SK-N-SH (cell line): Measurements from ENCODE around the gene CLPTM1L. TPM values are rescaled to one million over a fixed set of nuclear protein-coding genes. Genes with fewer than 3 reads are reported as not detected.

Source experiments
- CTCF ChIA-PET: fragments of 300-600, 350-600 bp; formaldehyde crosslinking; extraction: SDS; loops from one replicate; lab custom pipeline; 2021; lab: Yijun Ruan, JAX
- POLR2A ChIA-PET: fragments of 350-600 bp; sonication (Branson Sonifier 250); formaldehyde crosslinking; extraction: SDS; loops from one replicate; lab custom pipeline; 2020; ENCODE audit warnings: antibody characterized with exemption, inconsistent platforms; lab: Yijun Ruan, JAX
- DNase-seq: peaks from one replicate; pipeline ENCODE4 v3.0.0; 2012
- H2AFZ ChIP-seq: fragments of 200-600 bp; sonication (generic); 2 replicates; pipeline ENCODE4 v1.8.1; 2016; ENCODE audit warnings: antibody characterized with exemption, mild to moderate bottlenecking, low read depth
- H3F3A ChIP-seq: fragments of 200-600 bp; sonication (generic); replicated peaks from 2 replicates; pipeline ENCODE3; 2016; ENCODE audit warnings: antibody characterized with exemption, mild to moderate bottlenecking; ENCODE audit not compliant: insufficient read depth
- H3K27ac ChIP-seq, 2 experiments: fragments of 200-500 bp in 1 of 2; fragments of 200-600 bp in 1 of 2; sonication (Bioruptor generic) in 1 of 2; sonication (generic), shearing (Covaris generic) in 1 of 2; 2 replicates each; pipeline versions ENCODE4 v1.5.1 to v1.6.1; 2014 to 2016; ENCODE audit warnings: low read depth in 2 of 2, inconsistent platforms in 1 of 2, low read length in 1 of 2, mild to moderate bottlenecking in 1 of 2, mixed read lengths in 1 of 2
- H3K27me3 ChIP-seq: fragments of 200-600 bp; sonication (generic), shearing (Covaris generic); 2 replicates; pipeline ENCODE4 v1.6.1; 2016; ENCODE audit warnings: mixed run types; ENCODE audit not compliant: insufficient read depth
- H3K36me3 ChIP-seq, 2 experiments: fragments of 200-500 bp in 1 of 2; fragments of 200-600 bp in 1 of 2; sonication (Bioruptor generic) in 1 of 2; sonication (generic) in 1 of 2; replicated peaks in 1 of 2; 2 replicates each; pipeline versions ENCODE3 to v1.5.1; 2014 to 2016; ENCODE audit warnings: low read length in 1 of 2, mild to moderate bottlenecking in 1 of 2; ENCODE audit not compliant: insufficient read depth in 2 of 2, control insufficient read depth in 1 of 2
- H3K4me1 ChIP-seq, 2 experiments: fragments of 200-500 bp in 1 of 2; fragments of 200-600 bp in 1 of 2; sonication (Bioruptor generic) in 1 of 2; sonication (generic), shearing (Covaris generic) in 1 of 2; 2 replicates each; pipeline versions ENCODE4 v1.5.1 to v1.6.1; 2014 to 2016; ENCODE audit warnings: low read depth in 1 of 2, low read length in 1 of 2, mixed run types in 1 of 2; ENCODE audit not compliant: insufficient read depth in 2 of 2, control insufficient read depth in 1 of 2
- H3K4me2 ChIP-seq: fragments of 200-600 bp; sonication (generic), shearing (Covaris generic); 2 replicates; pipeline ENCODE4 v1.6.1; 2017; ENCODE audit warnings: mixed run types
- H3K4me3 ChIP-seq, 2 experiments: fragments of 200-500 bp in 1 of 2; fragments of 200-600 bp in 1 of 2; sonication (Bioruptor generic) in 1 of 2; sonication (generic), shearing (Covaris generic) in 1 of 2; 2 replicates each; pipeline versions ENCODE4 v1.5.1 to v1.8.1; 2014 to 2016; ENCODE audit warnings: low read depth in 2 of 2, inconsistent platforms in 1 of 2, low read length in 1 of 2, mild to moderate bottlenecking in 1 of 2, mixed read lengths in 1 of 2, moderate library complexity in 1 of 2
- H3K79me2 ChIP-seq: fragments of 200-600 bp; sonication (generic); 2 replicates; pipeline ENCODE4 v1.8.1; 2017; ENCODE audit warnings: mild to moderate bottlenecking; ENCODE audit not compliant: insufficient read depth
- H3K9ac ChIP-seq: fragments of 200-600 bp; sonication (generic); 2 replicates; pipeline ENCODE4 v1.6.1; 2017; ENCODE audit warnings: mixed run types
- H3K9me2 ChIP-seq: fragments of 200-600 bp; sonication (generic); 2 replicates; pipeline ENCODE4 v1.6.1; 2017; ENCODE audit warnings: mixed run types
- H3K9me3 ChIP-seq: fragments of 200-600 bp; sonication (generic); 2 replicates; pipeline ENCODE4 v1.6.1; 2017; ENCODE audit warnings: mixed run types, mild to moderate bottlenecking, moderate library complexity
- H4K20me1 ChIP-seq: fragments of 200-600 bp; sonication (generic); 2 replicates; pipeline ENCODE4 v1.6.1; 2017; ENCODE audit warnings: mild to moderate bottlenecking, mixed run types; ENCODE audit not compliant: insufficient read depth
- CHD2 ChIP-seq: fragments of 150-350 bp; IDR thresholded peaks from 2 replicates; pipeline ENCODE4 v1.6.1; 2018; ENCODE audit warnings: low read length; ENCODE audit not compliant: partially characterized antibody
- CTCF ChIP-seq: fragments of 200-600 bp; sonication (generic); IDR thresholded peaks from 2 replicates; pipeline ENCODE4 v1.6.1; 2017; ENCODE audit warnings: antibody characterized with exemption, mild to moderate bottlenecking, moderate library complexity
- FOSL2 ChIP-seq: IDR thresholded peaks from 2 replicates; pipeline ENCODE4 v1.4.0; 2012; ENCODE audit warnings: low read depth, mild to moderate bottlenecking, moderate library complexity, borderline replicate concordance
- FOXJ3 ChIP-seq: sonication (generic); formaldehyde crosslinking; IDR thresholded peaks from 2 replicates; pipeline ENCODE4 v1.5.1; 2020; ENCODE audit warnings: mild to moderate bottlenecking, missing genetic modification reagents
- FOXM1 ChIP-seq: IDR thresholded peaks from 2 replicates; pipeline ENCODE4 v1.4.0; 2012; ENCODE audit warnings: low read depth, mild to moderate bottlenecking
- GATA2 ChIP-seq: sonication (generic); formaldehyde crosslinking; IDR thresholded peaks from 2 replicates; pipeline ENCODE4 v1.5.0; 2020; ENCODE audit warnings: mild to moderate bottlenecking, missing genetic modification reagents
- MEF2A ChIP-seq: IDR thresholded peaks from 2 replicates; pipeline ENCODE4 v1.4.0; 2012; ENCODE audit warnings: low read depth, borderline replicate concordance
- MXI1 ChIP-seq: IDR thresholded peaks from 2 replicates; pipeline ENCODE4 v1.6.1; 2012; ENCODE audit warnings: mild to moderate bottlenecking, low read depth, low read length, improper control_type of control experiment
- POLR2AphosphoS5 ChIP-seq: IDR thresholded peaks from 2 replicates; pipeline ENCODE4 v1.6.1; 2012; ENCODE audit warnings: low read depth, low read length
- SIN3A ChIP-seq: IDR thresholded peaks from 2 replicates; pipeline ENCODE4 v1.6.1; 2012; ENCODE audit warnings: low read depth, mild to moderate bottlenecking, low read length, moderate library complexity, borderline replicate concordance
- TCF12 ChIP-seq: IDR thresholded peaks from 2 replicates; pipeline ENCODE4 v1.4.0; 2012
- YY1 ChIP-seq: IDR thresholded peaks from 2 replicates; pipeline ENCODE4 v1.4.0; 2012; ENCODE audit warnings: low read depth, mild to moderate bottlenecking
- WGBS: methylation state at CpG from one replicate; pipeline ENCODE4 v1.1.6; 2017; ENCODE audit warnings: low lambda C conversion rate; 5-methylcytosine and 5-hydroxymethylcytosine counted together
- polyA plus RNA-seq, 3 experiments: library from polyadenylated mRNA; depleted of rRNA; stranded (reverse); fragments of >200 nt; gene quantifications; 2 replicates each; pipeline ENCODE4 v1.2.3, GENCODE V29; 2012
- TF ChIP-seq, protein P1 (sequence below): IDR thresholded peaks from 2 replicates; pipeline ENCODE4; 2012
- TF ChIP-seq, protein P2 (sequence below): IDR thresholded peaks from 2 replicates; pipeline ENCODE4 v1.4.0; 2012; ENCODE audit warnings: low read depth, borderline replicate concordance
- TF ChIP-seq, protein P3 (sequence below): IDR thresholded peaks from 2 replicates; pipeline ENCODE4 v1.4.0; 2012; ENCODE audit warnings: low read depth, borderline replicate concordance

CLPTM1L gene
- polyA plus RNA-seq, 1 of the 3 experiments (the other 2 are of a cell fraction) = 202 TPM

DNA sequence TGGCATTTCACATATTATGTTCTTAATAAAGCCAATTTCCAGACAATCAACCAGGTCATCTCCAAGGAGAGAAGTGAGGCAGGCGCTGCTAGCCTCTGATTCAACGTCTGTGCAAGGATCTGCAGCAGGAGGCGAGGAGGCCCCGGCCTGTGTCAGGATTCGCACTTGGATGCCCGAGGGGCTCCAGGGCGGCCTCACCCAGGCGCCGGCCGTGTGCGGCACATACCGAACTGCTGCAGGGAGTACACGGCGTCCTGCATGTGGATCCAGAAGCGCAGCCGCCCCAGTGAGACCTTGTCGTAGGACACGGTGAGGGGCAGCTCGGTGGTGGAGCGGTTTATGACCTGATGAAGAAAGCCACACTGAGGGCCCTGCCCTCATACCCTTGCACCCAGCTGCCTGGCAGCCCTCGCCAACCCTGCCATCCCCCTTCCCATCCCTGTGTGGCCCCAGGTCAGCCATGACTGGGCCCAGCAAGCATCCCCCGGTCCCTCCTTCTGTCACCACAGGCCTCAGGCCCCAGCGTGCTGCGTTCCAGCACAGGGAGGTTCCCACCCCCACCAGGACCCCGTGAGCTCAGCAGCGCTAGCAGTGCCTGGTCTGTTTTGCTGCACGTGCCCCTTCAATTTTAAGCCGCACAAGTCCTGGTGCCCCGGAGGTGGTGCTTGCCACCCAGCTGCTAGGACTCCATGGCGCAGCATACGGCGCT is 9.9 kb downstream of the CLPTM1L start:
- H3K79me2 ChIP-seq = peaks cover 6% of the 10 kb centered on the region; the same call in 1 of the 2 replicates
- no peak overlapping the region for H3K27ac ChIP-seq
- H2AFZ ChIP-seq = no peak overlapping the region
- no peak for TF ChIP-seq MXI1
- TF ChIP-seq SIN3A = no peak
- no peak for TF ChIP-seq GATA2 (CRISPR knock-in tag)
- no peak for TF ChIP-seq FOXM1
- TF ChIP-seq FOXJ3 (CRISPR knock-in tag) = no peak
- no peak for TF ChIP-seq CTCF
- TF ChIP-seq, protein P1, sequence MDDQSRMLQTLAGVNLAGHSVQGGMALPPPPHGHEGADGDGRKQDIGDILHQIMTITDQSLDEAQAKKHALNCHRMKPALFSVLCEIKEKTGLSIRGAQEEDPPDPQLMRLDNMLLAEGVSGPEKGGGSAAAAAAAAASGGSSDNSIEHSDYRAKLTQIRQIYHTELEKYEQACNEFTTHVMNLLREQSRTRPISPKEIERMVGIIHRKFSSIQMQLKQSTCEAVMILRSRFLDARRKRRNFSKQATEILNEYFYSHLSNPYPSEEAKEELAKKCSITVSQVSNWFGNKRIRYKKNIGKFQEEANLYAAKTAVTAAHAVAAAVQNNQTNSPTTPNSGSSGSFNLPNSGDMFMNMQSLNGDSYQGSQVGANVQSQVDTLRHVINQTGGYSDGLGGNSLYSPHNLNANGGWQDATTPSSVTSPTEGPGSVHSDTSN = no peak
- TF ChIP-seq, protein P2, sequence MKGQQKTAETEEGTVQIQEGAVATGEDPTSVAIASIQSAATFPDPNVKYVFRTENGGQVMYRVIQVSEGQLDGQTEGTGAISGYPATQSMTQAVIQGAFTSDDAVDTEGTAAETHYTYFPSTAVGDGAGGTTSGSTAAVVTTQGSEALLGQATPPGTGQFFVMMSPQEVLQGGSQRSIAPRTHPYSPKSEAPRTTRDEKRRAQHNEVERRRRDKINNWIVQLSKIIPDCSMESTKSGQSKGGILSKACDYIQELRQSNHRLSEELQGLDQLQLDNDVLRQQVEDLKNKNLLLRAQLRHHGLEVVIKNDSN = no peak
- TF ChIP-seq POLR2AphosphoS5 = no peak
- TF ChIP-seq, protein P3, sequence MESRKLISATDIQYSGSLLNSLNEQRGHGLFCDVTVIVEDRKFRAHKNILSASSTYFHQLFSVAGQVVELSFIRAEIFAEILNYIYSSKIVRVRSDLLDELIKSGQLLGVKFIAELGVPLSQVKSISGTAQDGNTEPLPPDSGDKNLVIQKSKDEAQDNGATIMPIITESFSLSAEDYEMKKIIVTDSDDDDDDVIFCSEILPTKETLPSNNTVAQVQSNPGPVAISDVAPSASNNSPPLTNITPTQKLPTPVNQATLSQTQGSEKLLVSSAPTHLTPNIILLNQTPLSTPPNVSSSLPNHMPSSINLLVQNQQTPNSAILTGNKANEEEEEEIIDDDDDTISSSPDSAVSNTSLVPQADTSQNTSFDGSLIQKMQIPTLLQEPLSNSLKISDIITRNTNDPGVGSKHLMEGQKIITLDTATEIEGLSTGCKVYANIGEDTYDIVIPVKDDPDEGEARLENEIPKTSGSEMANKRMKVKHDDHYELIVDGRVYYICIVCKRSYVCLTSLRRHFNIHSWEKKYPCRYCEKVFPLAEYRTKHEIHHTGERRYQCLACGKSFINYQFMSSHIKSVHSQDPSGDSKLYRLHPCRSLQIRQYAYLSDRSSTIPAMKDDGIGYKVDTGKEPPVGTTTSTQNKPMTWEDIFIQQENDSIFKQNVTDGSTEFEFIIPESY = no peak
- TF ChIP-seq CHD2 = no peak
- no peak for TF ChIP-seq TCF12
- no peak for TF ChIP-seq YY1
- TF ChIP-seq MEF2A = no peak
- no peak for TF ChIP-seq FOSL2
- H3K27me3 ChIP-seq = no peaks in the 10 kb centered on the region
- no peaks in the 10 kb centered on the region for H3K9me2 ChIP-seq
- ChIA-PET POLR2A (no interaction called here), CTCF (no interaction called here)
- H3K9ac ChIP-seq = no peak overlapping the region
- peaks cover 10% of the 10 kb centered on the region; the same call in 1 of the 2 replicates for H4K20me1 ChIP-seq
- H3F3A ChIP-seq = peaks cover 9% of the 10 kb centered on the region
- H3K4me2 ChIP-seq = no peak overlapping the region
- H3K4me1 ChIP-seq = no peaks in the 10 kb centered on the region
- H3K4me3 ChIP-seq = no peak overlapping the region
- 93% methylated on average over 23 of the region's 32 CpGs for WGBS
- no peaks in the 10 kb centered on the region for H3K9me3 ChIP-seq
- peaks cover 26 to 88% of the 10 kb centered on the region in 2 experiments for H3K36me3 ChIP-seq
- no peak for DNase-seq
